Measurements from ENCODE around the gene RNF113B.

The RNF113B gene

DNA sequence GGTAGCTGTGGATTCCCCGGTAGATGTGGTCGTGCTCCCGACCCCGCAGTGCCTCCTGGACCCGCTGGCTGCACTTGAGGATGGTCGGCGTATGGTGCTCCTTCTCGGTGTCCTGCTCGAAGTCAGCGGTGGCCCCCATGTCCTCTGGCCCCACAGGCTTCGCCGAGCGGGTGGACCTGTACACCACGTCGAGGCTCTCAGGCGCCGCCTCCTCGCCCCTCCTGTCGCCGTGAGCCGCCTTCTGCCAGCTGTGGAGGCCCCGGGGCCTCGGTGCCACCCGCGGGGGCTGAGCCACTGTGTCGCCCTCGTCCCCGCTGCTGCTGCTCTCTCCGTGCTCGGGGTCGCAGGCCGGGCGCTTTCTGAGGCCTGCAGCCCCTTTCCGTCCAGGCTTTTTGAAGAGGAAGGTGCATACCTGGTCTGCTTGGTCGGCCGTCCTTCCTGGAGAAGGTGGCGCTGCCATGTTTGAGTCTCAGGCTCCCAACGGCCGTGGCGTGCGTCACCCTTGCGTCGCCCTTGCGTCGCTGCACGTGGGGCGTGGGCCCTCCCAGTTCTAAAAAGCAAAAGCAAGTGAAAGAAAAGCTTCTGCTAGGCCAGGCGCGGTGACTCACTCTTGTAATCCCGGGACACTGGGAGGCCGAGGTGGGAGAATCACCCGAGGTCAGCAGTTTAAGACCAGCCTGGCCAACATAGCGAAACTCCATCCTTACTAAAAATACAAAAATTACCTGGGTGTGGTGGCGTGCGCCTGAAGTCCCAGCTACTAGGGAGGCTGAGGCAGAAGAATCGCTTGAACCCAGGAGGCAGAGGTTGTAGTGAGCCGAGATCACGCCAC is at the start of gene RNF113B:
TSS of gene RNF113B (minus strand) at position 493 of the 832 bp plus-strand sequence. CDS start at position 460, 33 bp downstream.
- DNase-seq, result no peak

DNA sequence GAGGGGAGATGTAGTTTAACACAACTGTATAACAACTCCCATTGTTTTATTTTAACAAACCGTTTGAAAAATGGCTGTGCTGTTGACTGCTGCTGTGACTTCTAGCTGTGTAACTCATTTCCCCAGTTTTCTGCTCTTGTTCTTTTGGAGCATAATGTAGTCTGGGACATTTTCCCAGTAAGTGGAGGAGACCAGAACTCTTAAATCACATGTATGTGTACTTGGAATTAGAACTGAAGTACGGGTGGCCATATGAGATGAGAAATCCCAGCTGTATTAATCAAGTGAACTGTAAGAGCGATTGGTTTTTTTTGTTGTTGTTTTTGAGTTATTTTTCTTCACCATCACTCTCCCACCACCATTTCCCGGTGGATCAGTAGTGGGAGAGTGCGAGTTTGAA is 49.4 kb upstream of the RNF113B start:
- DNase-seq, result no peak

DNA sequence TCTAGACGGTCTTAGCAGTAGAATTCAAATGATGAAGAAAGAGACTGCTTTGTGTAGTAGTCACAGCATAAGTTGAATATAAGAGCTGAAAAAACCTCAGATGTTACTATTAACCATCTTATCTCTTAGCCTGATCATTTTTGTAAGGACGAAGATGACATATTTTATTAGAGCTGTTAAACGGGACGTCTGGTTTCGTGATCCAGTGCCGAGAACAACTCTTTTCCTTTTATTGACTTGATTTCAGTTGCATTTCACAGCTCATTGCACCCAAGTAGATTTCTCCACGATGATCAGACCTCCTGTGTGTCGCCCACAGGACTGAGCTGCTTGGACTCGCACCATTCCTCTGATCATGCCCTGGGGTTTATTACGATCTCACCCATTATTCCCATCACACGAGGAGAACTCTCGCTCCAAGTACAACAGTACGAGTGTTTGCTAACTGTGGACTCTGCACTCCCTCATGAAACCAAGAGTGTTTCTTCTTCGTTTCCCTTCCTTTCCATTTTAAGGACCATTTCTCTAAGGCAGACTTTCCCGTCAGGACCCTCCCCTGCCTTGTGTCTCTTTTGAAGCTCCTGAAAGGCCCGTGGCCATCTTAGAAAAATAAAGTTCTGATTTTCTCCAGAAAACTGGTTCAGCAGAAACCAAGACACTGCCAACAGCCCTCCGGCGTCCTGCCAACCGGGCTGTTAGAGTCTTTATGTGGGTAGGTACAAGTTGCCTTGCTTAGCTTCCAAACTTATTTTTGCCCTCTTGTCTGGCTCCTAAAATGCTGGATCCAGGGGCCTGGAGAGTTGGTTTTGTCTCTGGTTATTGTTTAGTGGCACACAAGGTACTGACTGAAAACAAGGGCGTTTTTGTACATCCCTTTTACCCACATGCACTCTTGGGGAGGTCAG is 48.2 kb upstream of the RNF113B start:
- peak; percentile 67 for DNase-seq

DNA sequence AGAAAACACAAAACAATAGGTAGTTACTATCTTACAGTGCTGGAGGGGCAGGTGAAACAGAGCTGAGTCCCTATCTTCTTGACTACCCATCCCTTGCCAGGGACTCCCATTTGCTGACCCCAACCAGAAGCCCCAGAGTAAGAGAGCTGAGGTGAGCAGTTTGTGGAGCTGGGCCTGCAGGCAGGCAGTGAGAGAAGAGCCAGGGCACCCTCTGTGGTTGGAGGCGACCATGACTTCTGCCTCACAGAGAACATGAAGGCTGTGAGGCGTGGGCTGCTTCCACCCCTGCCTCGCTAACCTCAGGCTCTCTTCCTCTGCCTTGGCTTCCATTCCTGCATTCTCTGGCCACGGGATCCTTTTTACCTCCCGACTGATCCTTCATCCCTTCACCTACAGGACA is 47.5 kb upstream of the RNF113B start:
- DNase-seq, result no peak

DNA sequence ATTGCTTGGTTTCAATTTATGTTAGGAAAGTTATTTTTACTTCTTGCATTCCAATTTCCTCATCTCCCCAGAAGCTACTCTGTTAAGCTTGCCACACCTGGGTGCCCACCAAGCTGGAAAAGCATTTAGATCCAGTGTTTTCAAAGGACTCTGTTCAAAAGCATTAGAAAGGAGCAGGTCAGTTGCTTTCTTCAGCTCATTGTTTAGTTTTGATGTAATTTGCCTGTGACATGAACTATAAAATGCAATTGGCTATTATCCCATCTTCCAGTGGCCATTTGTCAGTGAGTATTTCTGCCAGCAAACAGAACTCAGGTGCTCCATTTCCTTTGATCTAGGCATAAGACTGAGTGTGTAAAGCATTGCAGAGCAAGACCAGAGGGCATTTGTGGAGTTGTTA is 46.7 kb upstream of the RNF113B start:
- DNase-seq, result peak; percentile 21

DNA sequence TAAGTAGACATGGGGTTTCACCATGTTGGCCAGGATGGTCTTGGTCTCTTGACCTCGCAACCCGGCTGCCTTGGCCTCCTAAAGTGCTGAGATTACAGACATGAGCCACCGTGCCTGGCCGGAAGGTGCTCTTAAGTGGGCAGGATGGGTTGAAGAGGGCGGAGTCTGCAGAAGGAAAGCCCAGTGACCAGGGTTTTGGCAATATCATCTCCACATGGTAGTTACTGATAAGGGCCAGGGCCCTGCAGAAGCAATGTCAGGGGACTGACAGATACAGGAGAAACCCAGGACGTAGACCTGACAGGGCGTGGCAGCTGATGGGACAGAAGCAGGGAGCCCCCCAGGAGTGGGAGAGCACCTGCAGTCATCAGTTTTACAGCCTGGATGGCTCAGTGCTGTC is 45.7 kb upstream of the RNF113B start:
- DNase-seq, result no peak

DNA sequence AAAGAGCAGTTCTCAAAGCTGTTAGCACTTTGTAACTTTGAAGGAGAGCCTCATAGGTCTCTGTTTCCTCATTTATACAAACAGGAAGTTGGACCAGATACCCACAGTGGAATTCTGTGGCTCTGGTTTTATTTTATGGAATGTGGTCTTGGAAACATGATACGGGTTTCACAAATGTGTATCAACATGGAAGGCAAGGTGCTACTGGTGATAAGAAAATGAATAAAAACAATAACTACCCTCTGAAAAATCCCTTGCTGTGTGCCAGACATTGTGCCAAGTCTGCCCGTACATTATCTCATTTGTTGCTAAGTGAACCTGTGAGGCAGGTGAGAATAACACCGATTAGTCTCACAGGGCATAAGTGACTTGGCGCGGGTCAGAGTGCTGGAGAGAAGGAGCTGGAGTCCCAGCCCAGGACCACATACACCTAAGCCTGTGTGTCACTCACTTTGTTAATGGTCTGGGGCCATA is 45.0 kb upstream of the RNF113B start:
- DNase-seq, result peak; percentile 89

DNA sequence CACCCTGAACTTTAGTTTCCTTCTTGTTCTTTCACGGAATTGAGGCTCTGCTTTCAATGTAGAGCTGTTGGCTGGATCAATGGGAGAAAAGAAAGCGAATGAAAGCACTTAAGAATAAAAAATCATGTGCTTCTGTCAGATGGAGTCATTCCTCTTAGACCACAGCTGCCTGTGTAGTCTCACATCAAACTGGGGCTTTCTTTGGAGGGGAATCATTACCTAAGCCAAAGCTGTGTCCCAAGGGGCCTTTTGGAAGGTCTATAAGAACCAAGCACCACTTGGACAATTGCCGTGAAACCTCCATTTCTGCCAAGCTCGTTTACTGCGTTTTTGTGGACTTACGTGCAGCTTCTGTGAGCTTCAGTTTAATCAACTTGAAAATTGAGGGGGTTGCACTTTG is 44.2 kb upstream of the RNF113B start:
- peak; percentile 99 for DNase-seq

DNA sequence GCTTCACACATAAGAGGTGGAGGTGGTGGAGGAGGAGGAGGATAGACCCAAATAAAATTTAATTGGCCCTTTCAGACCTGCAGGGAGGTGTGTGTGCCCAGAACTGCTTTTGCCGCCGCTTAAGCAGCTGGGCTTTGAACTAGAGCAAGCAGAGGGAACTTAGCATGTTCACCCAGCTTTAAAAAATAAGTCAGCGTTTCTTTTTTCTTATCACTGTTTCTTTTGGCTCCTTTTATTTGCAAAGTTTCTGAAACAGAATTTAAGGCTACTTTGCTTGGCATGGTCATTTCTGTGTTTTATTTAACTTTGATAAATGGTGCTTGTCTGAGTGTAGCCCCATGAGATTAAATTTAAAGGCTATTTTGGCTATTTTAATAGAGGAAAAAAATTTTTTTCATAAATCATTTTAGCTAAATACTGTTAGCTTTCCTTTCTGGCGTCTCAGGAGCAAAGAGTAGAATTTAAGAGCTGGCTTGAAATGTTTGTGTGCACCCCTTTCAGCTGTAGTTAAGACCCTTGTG is 43.3 kb upstream of the RNF113B start:
- DNase-seq, result peak; percentile 18

DNA sequence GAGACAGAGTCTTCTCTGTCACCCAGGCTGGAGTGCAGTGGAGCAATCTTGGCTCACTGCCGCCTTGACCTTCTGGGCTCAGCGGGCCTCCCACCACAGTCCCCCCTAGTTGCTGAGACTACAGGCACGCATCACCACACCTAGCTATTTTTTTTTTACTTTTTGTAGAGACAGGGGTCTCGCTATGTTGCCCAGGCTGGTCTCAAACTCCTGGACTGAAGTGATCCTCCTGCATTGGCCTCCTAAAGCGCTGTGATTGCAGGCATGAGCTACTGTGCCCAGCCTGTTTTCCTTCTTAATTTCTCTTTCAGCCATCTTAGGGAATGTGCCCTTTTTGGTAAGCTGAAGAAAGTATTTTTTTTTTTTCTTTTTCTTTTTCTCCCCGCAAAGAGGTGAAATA is 42.6 kb upstream of the RNF113B start:
- DNase-seq, result no peak

DNA sequence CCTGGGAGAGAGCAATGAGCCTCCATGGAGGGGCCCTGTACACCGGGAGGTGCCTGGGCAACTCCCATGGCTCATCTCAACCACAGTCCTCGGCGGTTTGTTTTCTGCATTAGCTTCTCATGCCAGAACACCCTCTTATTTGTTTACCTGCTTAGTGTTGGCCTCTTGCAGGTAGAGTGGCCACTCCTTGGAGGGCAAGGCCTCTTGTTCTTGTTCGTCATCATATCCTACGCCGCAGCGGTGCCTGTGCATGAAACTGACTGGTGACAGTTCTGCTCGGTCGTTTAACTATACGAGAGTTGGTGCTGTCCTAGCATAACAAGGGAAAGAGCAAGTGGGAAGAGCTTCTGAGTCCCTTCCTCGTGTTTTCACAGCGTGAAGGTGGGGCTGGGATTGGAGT is 40.5 kb upstream of the RNF113B start:
- peak; percentile 97 for DNase-seq

DNA sequence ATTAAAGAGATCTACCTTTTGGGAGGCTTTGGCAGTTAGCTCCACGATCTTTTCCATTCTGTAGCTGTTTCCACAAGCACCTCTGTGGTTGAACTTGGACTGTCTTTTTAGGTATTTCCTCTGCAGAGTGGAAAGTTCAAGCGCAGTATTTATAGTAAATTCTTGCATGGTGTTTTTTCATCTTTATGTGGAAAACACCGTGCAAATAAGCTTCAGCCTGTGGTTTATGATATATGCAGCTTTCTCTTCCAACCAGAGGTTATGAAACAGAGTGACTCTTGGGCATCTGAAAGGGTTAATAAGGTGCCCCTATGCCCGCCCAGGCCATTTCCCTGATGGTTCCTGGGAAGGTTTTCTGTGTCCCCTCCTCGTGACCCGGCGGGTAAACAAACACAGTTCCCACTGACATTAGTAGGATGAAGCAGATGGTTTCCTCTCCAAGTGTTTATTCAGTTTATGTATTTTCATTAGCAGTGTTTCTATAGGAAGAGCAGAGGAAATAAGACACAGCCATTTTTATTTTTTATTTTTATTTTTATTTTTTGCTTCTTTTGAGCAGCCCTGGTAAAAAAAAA is 39.7 kb upstream of the RNF113B start:
- DNase-seq, result no peak

DNA sequence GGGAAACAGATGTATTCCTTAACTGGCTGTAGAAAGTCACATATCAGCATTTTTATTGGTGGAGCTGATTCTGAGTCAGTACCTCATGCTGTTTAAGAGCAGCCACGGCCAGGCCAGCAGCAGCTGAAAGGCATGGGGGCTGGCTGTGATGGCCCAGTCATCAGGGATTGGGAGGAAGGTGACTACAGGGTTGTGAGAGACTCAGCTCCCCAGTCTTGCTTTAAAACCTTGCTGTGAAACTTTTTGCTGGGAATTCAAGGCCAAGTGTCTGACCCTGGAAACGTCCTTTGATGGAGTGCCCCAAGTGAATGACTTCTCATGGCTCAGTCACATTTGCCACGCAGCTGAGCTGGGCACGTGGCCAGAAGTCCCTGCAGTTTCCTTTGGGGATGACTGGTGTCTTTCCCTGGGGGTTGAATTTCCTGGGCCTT is 39.1 kb upstream of the RNF113B start:
- DNase-seq, result peak; percentile 58

DNA sequence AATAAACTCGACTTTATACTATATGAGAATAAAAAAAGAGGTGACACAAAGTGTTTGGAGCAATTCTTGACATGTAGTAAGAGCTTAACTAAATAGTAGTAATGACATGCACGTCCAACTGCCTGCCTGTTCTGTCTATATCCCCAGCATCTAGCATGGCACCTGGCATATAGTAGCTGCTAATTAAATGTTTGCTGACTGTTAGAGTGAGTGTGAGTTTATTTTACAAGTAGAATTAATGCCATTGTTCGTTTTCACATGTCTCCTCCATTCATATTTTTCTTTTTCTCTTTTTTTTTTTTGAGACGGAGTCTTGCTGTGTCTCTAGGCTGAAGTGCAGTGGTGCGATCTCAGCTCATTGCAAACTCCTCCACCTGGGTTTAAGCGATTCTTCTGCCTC is 38.4 kb upstream of the RNF113B start:
- DNase-seq, result no peak

DNA sequence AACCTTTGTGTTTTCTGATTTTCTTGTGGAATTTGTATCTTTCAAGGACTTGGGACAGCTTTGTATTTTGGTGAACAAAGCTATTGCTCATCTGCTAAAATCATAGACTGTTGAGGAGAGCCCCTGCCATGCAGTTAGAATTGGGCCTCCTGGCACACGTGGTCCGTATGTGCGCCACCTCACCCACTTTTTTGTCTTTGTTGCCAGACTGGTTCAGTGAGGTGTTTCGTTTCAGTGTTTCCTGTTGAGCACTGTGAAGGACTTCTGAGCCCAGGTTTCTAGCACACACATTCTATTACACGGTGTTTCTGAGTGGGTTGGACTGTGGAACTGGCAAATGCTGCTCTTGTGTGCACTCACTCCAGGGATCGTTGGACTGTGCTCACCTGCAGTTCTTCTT is 37.6 kb upstream of the RNF113B start:
- peak; percentile 70 for DNase-seq

DNA sequence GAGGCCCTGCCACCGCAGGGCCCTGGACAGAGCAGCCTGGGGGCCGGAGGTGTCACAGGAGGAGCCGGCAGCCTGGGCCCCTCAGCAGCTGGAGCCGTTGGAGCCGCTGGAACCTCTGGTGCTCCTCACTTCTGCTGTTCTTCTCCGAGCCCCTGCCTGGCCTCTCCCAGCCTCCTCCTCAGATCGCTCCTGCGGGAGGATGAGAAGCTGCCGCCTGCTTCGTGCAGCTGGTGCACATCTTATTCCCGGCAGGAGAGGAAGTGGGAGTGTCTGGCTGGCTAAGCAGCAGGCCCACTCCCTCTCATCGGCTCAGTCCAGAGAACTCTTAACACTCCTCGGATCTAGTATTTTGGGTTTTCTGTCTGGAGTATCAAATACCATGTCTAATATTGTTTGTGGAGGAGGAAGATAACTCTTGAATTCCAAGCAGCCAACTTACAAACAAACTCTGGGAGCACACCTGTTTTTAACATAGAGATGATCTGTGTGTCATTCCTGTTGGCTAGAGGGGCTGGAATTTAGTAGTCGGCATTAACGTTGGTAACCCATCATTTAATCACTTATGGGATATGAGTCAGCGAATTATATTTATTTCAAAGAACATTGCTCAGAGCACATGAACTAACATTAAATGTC is 37.1 kb upstream of the RNF113B start:
- no peak for DNase-seq

DNA sequence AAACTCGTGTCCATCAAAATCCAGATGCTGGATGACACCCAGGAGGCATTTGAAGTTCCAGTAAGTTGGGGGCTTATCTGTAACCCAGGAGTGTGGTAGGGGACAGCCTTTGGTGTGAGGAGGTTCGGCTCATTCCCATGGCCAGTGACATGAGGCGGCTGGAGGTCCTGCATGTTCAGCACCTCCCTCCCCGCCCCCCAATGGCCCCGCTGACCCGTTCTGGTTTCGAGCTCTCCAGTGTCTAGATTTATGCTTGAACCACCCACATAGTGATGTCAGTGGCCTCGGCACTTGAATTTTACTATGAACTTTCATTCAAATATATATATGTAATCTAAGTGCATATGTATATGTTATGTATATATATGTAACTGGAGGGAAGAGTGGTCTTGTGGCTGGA is 36.3 kb upstream of the RNF113B start:
- DNase-seq, result no peak

DNA sequence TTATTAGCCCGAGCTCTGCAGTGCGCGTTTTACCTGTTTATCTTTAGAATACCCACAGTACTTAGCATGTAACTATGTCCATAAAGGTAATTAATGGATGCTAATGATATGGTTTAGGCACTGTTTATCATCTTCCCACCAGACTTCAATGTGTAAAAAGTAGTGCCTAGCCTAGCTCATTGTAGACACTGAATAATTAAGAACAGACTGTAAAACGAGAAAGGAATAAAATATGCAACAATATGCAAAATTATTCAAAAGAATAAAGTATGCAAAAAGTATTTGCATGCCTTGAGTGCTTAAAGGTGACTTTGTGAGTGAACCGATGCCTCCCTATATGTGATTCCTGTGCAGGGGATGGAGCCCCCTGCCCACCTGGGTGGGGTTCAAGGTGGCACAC is 35.7 kb upstream of the RNF113B start:
- no peak for DNase-seq

DNA sequence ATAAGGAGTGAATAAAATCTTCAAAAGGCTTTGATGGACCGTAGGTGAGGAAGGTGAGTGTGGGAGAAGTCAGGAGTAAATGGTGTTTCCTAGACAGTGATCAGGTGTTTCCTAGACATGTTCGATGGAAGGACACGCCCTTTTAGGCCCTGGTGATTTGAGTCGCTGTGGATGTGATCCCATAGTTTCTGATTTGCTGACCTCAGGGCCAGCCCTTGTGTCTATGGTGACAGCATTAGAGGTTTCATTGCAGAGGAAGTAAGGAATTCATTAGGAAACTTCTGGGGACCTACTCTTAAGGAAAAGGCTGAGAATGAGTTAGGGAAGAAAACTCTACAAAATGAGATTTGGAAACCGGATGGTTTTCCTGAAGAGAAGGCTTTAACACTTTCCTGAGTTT is 31.5 kb upstream of the RNF113B start:
- no peak for DNase-seq

DNA sequence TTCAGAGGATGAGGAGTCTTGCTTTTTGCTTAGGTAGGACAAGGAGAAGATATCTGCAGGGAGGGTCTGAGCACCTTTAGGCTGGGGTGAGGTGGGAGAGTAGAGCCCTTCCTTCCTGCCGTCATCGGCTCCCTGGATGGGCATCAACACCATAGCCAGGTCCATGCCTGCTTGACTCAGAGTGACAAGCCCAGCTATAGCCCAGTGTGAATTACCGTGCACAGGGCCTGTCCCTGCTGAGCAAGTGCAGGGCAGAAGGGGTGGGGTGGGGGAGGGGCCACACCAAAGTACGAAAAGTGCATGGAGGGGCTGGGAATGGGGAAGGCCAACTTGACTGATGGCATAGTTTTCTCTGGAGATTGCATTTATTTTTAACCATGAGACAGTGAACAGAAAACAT is 30.3 kb upstream of the RNF113B start:
- DNase-seq, result no peak

DNA sequence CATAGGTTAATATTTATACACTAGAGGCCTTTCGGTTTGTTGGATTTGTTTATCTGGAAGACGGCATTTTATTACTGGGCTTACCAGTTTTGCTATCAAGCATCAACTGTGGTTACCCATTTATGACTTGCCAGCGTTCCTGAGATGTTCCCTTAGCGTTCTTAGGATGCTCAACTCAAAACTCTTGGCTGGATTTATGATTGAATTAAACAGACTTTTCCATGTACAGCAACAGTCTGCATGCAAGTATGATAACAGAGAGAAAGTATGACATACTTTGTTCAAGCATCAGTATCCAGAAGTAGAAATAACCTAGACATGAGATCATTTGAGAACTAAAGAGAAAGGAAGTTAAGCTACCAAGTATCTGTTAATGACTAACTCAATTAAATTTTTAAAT is 29.9 kb upstream of the RNF113B start:
- no peak for DNase-seq

DNA sequence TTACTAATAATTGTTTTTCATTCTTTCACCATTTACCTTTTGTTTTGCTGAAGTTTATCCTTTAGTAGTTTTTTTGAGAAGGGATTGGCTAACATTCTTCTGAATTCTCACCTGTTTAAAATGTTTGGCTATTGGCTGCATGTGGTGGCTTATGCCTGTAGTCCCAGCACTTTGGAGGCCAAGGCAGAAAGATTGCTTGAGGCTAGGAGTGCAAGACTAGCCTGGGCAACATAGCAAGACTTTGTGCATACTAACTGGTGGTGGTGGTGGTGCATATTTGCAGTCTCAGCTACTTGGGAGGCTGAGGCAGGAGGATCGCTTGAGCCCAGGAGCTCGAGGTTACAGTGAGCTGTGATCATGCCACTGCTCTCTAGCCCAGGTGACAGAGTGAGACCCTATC is 27.5 kb upstream of the RNF113B start:
- DNase-seq, result no peak
